Measurements from ENCODE around the gene WWOX. TPM values are rescaled to one million over a fixed set of nuclear protein-coding genes. Genes with fewer than 3 reads are reported as not detected.

Gene WWOX
- total and polyA plus RNA-seq, 10 donors: 5.9 to 90.3 (median 26.4) TPM

GRCh38 chr16:78463591-78463990 is 364.1 kb downstream of the WWOX start:
- H3K9me3 ChIP-seq: peaks cover 0 to 10% (median 6%) of the 10 kb centered on the region in 8 donors
- H3K36me3 ChIP-seq: no peaks in the 10 kb centered on the region
- intact Hi-C loops (cut with DNase I; ENCODE audit: low total_unique reads): no loop called here
- DNase-seq: no peak
- TF ChIP-seq POLR2A (IDR thresholded peaks at IDR 0.05) (no peak), POLR2AphosphoS5 (IDR thresholded peaks at IDR 0.05) (no peak)
- TF ChIP-seq, protein P1, sequence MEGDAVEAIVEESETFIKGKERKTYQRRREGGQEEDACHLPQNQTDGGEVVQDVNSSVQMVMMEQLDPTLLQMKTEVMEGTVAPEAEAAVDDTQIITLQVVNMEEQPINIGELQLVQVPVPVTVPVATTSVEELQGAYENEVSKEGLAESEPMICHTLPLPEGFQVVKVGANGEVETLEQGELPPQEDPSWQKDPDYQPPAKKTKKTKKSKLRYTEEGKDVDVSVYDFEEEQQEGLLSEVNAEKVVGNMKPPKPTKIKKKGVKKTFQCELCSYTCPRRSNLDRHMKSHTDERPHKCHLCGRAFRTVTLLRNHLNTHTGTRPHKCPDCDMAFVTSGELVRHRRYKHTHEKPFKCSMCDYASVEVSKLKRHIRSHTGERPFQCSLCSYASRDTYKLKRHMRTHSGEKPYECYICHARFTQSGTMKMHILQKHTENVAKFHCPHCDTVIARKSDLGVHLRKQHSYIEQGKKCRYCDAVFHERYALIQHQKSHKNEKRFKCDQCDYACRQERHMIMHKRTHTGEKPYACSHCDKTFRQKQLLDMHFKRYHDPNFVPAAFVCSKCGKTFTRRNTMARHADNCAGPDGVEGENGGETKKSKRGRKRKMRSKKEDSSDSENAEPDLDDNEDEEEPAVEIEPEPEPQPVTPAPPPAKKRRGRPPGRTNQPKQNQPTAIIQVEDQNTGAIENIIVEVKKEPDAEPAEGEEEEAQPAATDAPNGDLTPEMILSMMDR (IDR thresholded peaks at IDR 0.05 in 8 of 11, conservative IDR thresholded peaks at IDR 0.05 in 3 of 11): no peak
- H3K4me3 ChIP-seq: no peak overlapping the region
- no peaks in the 10 kb centered on the region for H3K4me1 ChIP-seq
- H3K27me3 ChIP-seq (replicated peaks in 1 of 7): no peaks in the 10 kb centered on the region
- no peak overlapping the region for H3K27ac ChIP-seq
- whole genome bisulfite sequencing, 5 donors: 88 to 100% (median 92%) methylated on average over 1 of the region's 1 CpG

GRCh38 chr16:78464833-78465232 is 365.4 kb downstream of the WWOX start:
- Histone ChIP-seq H3K9me3 (peaks cover 0 to 10% (median 6%) of the 10 kb centered on the region in 8 donors), H3K27me3 (replicated peaks in 1 of 7) (no peaks in the 10 kb centered on the region), H3K4me3 (no peak overlapping the region), H3K4me1 (no peaks in the 10 kb centered on the region), H3K36me3 (no peaks in the 10 kb centered on the region), H3K27ac (no peak overlapping the region)
- no peak for DNase-seq
- whole genome bisulfite sequencing, 5 donors: 82 to 95% (median 92%) methylated on average over 3 of the region's 3 CpGs
- TF ChIP-seq, protein P1 (IDR thresholded peaks at IDR 0.05 in 8 of 11, conservative IDR thresholded peaks at IDR 0.05 in 3 of 11): no peak
- TF ChIP-seq POLR2A (IDR thresholded peaks at IDR 0.05): no peak
- TF ChIP-seq POLR2AphosphoS5 (IDR thresholded peaks at IDR 0.05): no peak
- intact Hi-C loops (cut with DNase I; ENCODE audit: low total_unique reads): no loop called here

DNA sequence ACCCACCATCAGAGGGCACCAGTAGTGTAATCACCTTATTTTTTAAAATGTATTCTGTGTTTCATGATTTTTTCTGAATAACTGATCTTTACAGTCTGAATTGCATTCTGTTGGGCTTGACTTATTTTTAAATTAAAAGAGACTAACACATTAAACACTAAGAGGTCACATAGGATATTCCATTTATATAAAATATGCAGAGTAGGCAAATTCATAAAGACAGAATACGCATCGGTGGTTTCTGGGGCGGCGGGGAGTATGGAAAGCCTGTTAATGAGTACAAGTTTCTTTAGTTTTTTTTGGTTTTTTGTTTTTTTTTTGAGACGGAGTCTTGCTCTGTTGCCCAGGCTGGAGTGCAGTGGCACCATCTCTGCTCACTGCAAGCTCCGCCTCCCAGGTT is 366.3 kb downstream of the WWOX start:
- DNase-seq: no peak
- no peaks in the 10 kb centered on the region for H3K36me3 ChIP-seq
- intact Hi-C loops (cut with DNase I; ENCODE audit: low total_unique reads): no loop called here
- H3K27ac ChIP-seq: no peak overlapping the region
- no peaks in the 10 kb centered on the region for H3K27me3 ChIP-seq (replicated peaks in 1 of 7)
- 86 to 97% (median 96%) methylated on average over 6 of the region's 6 CpGs for WGBS, 5 donors
- H3K4me1 ChIP-seq: no peaks in the 10 kb centered on the region
- no peak overlapping the region for H3K4me3 ChIP-seq
- peaks cover 0 to 10% (median 6%) of the 10 kb centered on the region in 8 donors for H3K9me3 ChIP-seq
- TF ChIP-seq, protein P1 (IDR thresholded peaks at IDR 0.05 in 8 of 11, conservative IDR thresholded peaks at IDR 0.05 in 3 of 11): no peak
- TF ChIP-seq POLR2A (IDR thresholded peaks at IDR 0.05) (no peak), POLR2AphosphoS5 (IDR thresholded peaks at IDR 0.05) (no peak)

GRCh38 chr16:78469787-78470186 is 370.3 kb downstream of the WWOX start:
- Histone ChIP-seq H3K4me3 (no peak overlapping the region), H3K9me3 (peaks cover 0 to 7% (median 3%) of the 10 kb centered on the region in 8 donors), H3K4me1 (no peaks in the 10 kb centered on the region), H3K27me3 (replicated peaks in 1 of 7) (no peaks in the 10 kb centered on the region), H3K27ac (no peak overlapping the region), H3K36me3 (no peaks in the 10 kb centered on the region)
- no peak for DNase-seq
- intact Hi-C loops (cut with DNase I; ENCODE audit: low total_unique reads): no loop called here
- 93 to 95% (median 95%) methylated on average over 4 of the region's 4 CpGs for WGBS, 5 donors
- TF ChIP-seq POLR2A (IDR thresholded peaks at IDR 0.05) (no peak), POLR2AphosphoS5 (IDR thresholded peaks at IDR 0.05) (no peak)
- TF ChIP-seq, protein P1 (IDR thresholded peaks at IDR 0.05 in 8 of 11, conservative IDR thresholded peaks at IDR 0.05 in 3 of 11): no peak
